K562 (cell line): Measurements from ENCODE around the gene LZTR1. TPM values are rescaled to one million over a fixed set of nuclear protein-coding genes. Genes with fewer than 3 reads are reported as not detected.

Experiments
- CGGBP1 ChIP-seq: fragments of 250-450 bp; sonication (Bioruptor Pico); IDR thresholded peaks from 2 replicates; pipeline ENCODE4 v1.9.0; 2021; ENCODE audit warnings: mild to moderate bottlenecking
- DMBX1 ChIP-seq: fragments of 250-450 bp; sonication (Bioruptor Pico); IDR thresholded peaks from 2 replicates; pipeline ENCODE4 v1.8.0; 2022; ENCODE audit warnings: inconsistent platforms, mild to moderate bottlenecking, moderate library complexity, borderline replicate concordance
- DNMT1 ChIP-seq: fragments of 450-650 bp; IDR thresholded peaks from 2 replicates; pipeline ENCODE4 v1.6.1; 2016; ENCODE audit warnings: antibody characterized with exemption, mild to moderate bottlenecking
- JUND ChIP-seq, 2 experiments: IDR thresholded peaks; 2 replicates in 1 of 2; 3 replicates in 1 of 2; pipeline ENCODE4 v1.6.1; 2011; ENCODE audit warnings: borderline replicate concordance in 2 of 2, low read depth in 2 of 2, low read length in 2 of 2, improper control_type of control experiment in 1 of 2, missing biosample characterization in 1 of 2, missing genetic modification characterization in 1 of 2, missing genetic modification reagents in 1 of 2
- MGA ChIP-seq: fragments of 450-650 bp; IDR thresholded peaks from 2 replicates; pipeline ENCODE4 v1.6.1; 2016; ENCODE audit warnings: mild to moderate bottlenecking, moderate library complexity
- MTA2 ChIP-seq: fragments of 450-650 bp; IDR thresholded peaks from 2 replicates; pipeline ENCODE4 v1.6.1; 2016; ENCODE audit warnings: low read depth
- RBM14 ChIP-seq: fragments of 200-400 bp; formaldehyde crosslinking; IDR thresholded peaks from 2 replicates; pipeline ENCODE4 v1.6.1; 2018; ENCODE audit warnings: low read depth, mild to moderate bottlenecking, low read length, moderate library complexity, borderline replicate concordance; ENCODE audit not compliant: insufficient read depth
- RBM15 ChIP-seq: fragments of 200-400 bp; formaldehyde crosslinking; IDR thresholded peaks from 2 replicates; pipeline ENCODE4 v1.6.1; 2018; ENCODE audit warnings: mild to moderate bottlenecking, low read length, moderate library complexity; ENCODE audit not compliant: insufficient read depth
- RCOR1 ChIP-seq, 2 experiments: IDR thresholded peaks; 2 replicates each; pipeline ENCODE4 v1.6.1; 2012; ENCODE audit warnings: low read depth in 2 of 2, low read length in 2 of 2, borderline replicate concordance in 1 of 2, improper control_type of control experiment in 1 of 2
- ZBED1 ChIP-seq: IDR thresholded peaks from 2 replicates; pipeline ENCODE4 v1.6.1; 2014
- ZFPM2 ChIP-seq: fragments of 250-450 bp; sonication (Bioruptor Pico); IDR thresholded peaks from 2 replicates; pipeline ENCODE4 v1.5.1; 2022; ENCODE audit warnings: mild to moderate bottlenecking
- ZNF253 ChIP-seq: fragments of 250-450 bp; sonication (Bioruptor Pico); conservative IDR thresholded peaks from 2 replicates; pipeline ENCODE4 v1.6.1; 2021; ENCODE audit warnings: mild to moderate bottlenecking
- ZNF717 ChIP-seq: fragments of 250-450 bp; sonication (Bioruptor Pico); IDR thresholded peaks from 2 replicates; pipeline ENCODE4 v1.5.0; 2021
- ZNF785 ChIP-seq: fragments of 250-450 bp; sonication (Bioruptor Pico); IDR thresholded peaks from 2 replicates; pipeline ENCODE4 v1.4.0; 2020; ENCODE audit warnings: mild to moderate bottlenecking
- polyA plus RNA-seq, 8 experiments: library from polyadenylated mRNA; depleted of rRNA in 4 of 8; stranded (reverse) in 5 of 8; unstranded in 3 of 8; fragments of >200 nt; fragmentation: Nextera tagmentation in 2 of 8; fragmentation: Illumina TruSeq in 1 of 8; extraction: Ambion mirVana in 2 of 8; extraction: Trizol in 1 of 8; gene quantifications; 2 replicates each; pipeline versions ENCODE4 v1.2.1 to v1.2.3, GENCODE V29; 2011 to 2014; ENCODE audit warnings: inconsistent platforms in 1 of 8, missing spikeins in 1 of 8
- total RNA-seq, 7 experiments: library from RNA; depleted of rRNA in 6 of 7; stranded (reverse); fragments of >200 nt in 6 of 7; fragmentation: Illumina TruSeq in 2 of 7; extraction: Trizol in 2 of 7; gene quantifications; 2 replicates each; pipeline versions ENCODE4 v1.2.1 to v1.2.3, GENCODE V29; 2011 to 2021; ENCODE audit warnings: low replicate concordance in 1 of 7

LZTR1 gene
- total and polyA plus RNA-seq, 9 of the 15 experiments (the other 6 are each of a cell fraction or from before 2014, with no cell fraction given): 2.2 to 135 (median 63.0) TPM

- TF ChIP-seq RBM15: no peak
- peak; percentile 73; the same call in 1 of the 2 replicates for TF ChIP-seq JUND (IDR thresholded peaks at IDR 0.05; ENCODE audit: borderline replicate concordance, low read depth, low read length)
- 0 out of 3 replicates have a peak, but pooled peaks have one; percentile 64 for TF ChIP-seq JUND (tag; IDR thresholded peaks at IDR 0.05; ENCODE audit: borderline replicate concordance, low read depth, low read length)
- TF ChIP-seq ZNF717 (CRISPR knock-in tag): no peak
- peak; percentile 1; the same call in 1 of the 2 replicates for TF ChIP-seq DNMT1
- no peak for TF ChIP-seq MGA
- 0 out of 2 replicates have a peak, but pooled peaks have one; percentile 22 for TF ChIP-seq CGGBP1 (CRISPR knock-in tag)
- TF ChIP-seq ZNF785: no peak
- no peak for TF ChIP-seq ZNF253 (CRISPR knock-in tag)
- TF ChIP-seq ZFPM2 (CRISPR knock-in tag): no peak; the same call in 1 of the 2 replicates
- TF ChIP-seq MTA2: no peak
- no peak for TF ChIP-seq RBM14
- peak; percentile 13 to 24; a peak in 2 of 4 replicates for TF ChIP-seq RCOR1 (IDR thresholded peaks at IDR 0.05; ENCODE audit: borderline replicate concordance in 1 of 2, low read depth in 2 of 2, low read length in 2 of 2)
- TF ChIP-seq ZBED1: no peak
- no peak; the same call in 1 of the 2 replicates for TF ChIP-seq DMBX1
Observed at GRCh38 chr22:20953668-20954500, 28.2 kb upstream of the LZTR1 start (continued).
